Lower leg skin (tissue), 3 donors: ENCODE measurements around the gene IGSF11.

Experiments used
- POLR2A ChIP-seq, 2 donors: fragments of 450-650 bp; IDR thresholded peaks; one replicate each; pipeline ENCODE4 v1.6.1; 2016 to 2017; ENCODE audit warnings: antibody characterized with exemption in 2 of 2, mild to moderate bottlenecking in 1 of 2, moderate library complexity in 1 of 2
- TF ChIP-seq, protein P1 (sequence below), 3 donors: fragments of 450-650 bp; IDR thresholded peaks; one replicate each; pipeline ENCODE4 v1.5.1; 2016; ENCODE audit warnings: antibody characterized with exemption in 3 of 3, mild to moderate bottlenecking in 3 of 3, moderate library complexity in 2 of 3

DNA sequence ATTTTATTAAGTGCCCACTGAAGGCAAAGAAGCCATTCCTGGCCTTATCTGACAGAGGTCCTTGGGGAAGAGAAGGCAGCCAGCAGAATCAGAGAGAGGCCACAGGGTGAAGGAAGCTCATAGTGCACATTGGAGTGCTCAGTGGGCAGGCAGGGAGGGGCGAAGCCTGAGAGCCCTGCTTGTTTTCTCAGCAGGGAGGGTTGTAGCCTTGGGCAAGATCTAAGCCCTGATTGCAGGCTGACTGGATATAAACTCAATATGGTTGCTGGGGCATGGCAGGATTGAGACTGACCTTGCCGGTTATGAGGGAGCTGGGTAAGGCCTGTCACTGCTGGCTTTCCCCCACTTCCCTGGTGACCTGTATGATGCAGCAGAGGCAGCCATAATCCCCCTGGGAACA lies 7.5 kb upstream of the IGSF11 start:
- TF ChIP-seq, protein P1, sequence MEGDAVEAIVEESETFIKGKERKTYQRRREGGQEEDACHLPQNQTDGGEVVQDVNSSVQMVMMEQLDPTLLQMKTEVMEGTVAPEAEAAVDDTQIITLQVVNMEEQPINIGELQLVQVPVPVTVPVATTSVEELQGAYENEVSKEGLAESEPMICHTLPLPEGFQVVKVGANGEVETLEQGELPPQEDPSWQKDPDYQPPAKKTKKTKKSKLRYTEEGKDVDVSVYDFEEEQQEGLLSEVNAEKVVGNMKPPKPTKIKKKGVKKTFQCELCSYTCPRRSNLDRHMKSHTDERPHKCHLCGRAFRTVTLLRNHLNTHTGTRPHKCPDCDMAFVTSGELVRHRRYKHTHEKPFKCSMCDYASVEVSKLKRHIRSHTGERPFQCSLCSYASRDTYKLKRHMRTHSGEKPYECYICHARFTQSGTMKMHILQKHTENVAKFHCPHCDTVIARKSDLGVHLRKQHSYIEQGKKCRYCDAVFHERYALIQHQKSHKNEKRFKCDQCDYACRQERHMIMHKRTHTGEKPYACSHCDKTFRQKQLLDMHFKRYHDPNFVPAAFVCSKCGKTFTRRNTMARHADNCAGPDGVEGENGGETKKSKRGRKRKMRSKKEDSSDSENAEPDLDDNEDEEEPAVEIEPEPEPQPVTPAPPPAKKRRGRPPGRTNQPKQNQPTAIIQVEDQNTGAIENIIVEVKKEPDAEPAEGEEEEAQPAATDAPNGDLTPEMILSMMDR (IDR thresholded peaks at IDR 0.05): no peak
- no peak for TF ChIP-seq POLR2A (IDR thresholded peaks at IDR 0.05)
